Renal cortex interstitium (tissue), 11 donors: ENCODE data around the gene NLRP3. TPM values are rescaled to one million over a fixed set of nuclear protein-coding genes. Genes with fewer than 3 reads are reported as not detected.

ENCODE experiments used
- DNase-seq, 11 donors: peaks; one replicate each; pipeline ENCODE4 v3.0.0-alpha.2; 2013; ENCODE audit warnings: low read depth in 9 of 11, low spot score in 4 of 11; ENCODE audit errors: extremely low read depth in 1 of 11
- polyA plus RNA-seq, 3 donors: library from polyadenylated mRNA; unstranded; fragments of 120-200 nt; gene quantifications; one replicate each; pipeline ENCODE4 v1.2.1, GENCODE V29; 2013; ENCODE audit not compliant: insufficient read length in 3 of 3

The NLRP3 gene
- polyA plus RNA-seq, 3 donors: 0.78 to 1.0 (median 0.91) TPM

DNA sequence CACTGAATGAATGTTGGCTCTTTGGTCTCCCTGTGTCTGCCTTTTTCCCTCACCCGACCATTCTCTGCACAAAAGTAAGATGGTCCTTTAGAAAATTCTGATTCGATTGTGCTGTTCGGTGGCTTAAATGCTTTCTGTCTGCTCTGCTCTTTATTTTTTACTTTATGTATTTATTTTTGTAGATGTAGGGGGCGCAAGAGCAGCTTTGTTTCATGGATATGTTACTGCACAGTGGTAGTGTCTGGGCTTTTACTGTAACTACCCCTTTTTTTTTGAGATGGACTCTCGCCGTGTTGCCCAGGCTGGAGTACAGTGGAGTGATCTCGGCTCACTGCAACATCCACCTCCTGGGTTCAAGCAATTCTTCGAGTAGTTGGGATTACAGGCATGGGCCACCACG lies 15.7 kb downstream of the NLRP3 start:
- DNase-seq: no peak

DNA sequence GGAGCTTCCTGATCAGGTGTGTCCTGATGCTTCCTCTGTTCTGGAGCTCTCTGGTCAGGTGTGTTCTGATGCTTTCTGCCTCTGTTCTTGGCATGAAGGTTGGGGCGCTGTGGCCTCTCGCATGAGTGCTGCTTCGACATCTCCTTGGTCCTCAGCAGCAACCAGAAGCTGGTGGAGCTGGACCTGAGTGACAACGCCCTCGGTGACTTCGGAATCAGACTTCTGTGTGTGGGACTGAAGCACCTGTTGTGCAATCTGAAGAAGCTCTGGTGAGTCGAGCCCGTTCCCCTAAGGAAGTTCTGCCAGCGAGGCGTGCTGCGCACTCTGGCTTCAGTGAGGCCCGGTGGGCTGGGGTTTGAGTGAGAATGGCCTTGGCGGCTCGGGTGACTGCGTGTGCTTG lies 18.0 kb downstream of the NLRP3 start:
- DNase-seq: no peak

DNA sequence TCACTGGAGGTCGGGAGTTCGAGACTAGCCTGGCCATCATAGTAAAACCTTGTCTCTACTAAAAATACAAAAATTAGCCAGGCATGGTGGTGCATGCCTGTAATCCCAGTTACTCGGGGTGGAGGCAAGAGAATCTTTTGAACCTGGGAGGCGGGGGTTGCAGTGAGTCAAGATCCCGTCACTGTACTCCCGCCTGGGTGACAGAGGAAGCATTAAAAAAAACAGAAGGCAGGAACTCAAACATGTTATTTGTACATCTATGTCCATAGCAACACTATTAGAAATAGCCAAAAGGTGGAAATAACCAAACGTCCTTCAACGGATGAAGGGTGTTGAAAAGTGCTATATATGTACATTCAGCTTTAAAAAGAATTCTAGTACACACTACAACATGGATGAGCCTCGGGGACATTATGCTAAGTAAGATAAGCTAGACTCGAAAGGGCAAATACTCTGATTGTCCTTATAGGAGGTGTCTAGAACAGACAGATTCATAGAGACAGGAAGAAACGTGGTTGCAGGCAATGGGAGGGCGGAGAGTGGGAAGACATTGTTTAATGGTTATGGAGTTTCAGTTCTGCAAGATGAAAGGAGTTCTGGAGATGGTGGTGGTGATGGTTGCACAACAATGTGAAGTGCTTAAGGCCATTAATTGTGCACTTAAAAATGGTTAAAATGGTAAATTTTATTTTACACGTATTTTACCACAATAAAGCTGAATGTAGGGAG lies 19.2 kb downstream of the NLRP3 start:
- no peak for DNase-seq

DNA sequence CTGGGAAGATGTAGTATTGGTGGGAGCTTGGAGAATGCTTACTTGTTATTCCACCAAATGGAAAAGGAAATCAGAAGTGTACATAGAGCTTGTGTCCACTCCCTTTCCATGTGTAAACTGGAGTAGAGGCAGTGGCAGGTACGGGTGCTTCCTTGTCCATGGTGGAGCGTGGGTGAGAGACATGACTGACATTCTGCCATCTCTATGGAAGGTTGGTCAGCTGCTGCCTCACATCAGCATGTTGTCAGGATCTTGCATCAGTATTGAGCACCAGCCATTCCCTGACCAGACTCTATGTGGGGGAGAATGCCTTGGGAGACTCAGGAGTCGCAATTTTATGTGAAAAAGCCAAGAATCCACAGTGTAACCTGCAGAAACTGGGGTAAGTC lies 19.8 kb downstream of the NLRP3 start:
- DNase-seq: no peak

DNA sequence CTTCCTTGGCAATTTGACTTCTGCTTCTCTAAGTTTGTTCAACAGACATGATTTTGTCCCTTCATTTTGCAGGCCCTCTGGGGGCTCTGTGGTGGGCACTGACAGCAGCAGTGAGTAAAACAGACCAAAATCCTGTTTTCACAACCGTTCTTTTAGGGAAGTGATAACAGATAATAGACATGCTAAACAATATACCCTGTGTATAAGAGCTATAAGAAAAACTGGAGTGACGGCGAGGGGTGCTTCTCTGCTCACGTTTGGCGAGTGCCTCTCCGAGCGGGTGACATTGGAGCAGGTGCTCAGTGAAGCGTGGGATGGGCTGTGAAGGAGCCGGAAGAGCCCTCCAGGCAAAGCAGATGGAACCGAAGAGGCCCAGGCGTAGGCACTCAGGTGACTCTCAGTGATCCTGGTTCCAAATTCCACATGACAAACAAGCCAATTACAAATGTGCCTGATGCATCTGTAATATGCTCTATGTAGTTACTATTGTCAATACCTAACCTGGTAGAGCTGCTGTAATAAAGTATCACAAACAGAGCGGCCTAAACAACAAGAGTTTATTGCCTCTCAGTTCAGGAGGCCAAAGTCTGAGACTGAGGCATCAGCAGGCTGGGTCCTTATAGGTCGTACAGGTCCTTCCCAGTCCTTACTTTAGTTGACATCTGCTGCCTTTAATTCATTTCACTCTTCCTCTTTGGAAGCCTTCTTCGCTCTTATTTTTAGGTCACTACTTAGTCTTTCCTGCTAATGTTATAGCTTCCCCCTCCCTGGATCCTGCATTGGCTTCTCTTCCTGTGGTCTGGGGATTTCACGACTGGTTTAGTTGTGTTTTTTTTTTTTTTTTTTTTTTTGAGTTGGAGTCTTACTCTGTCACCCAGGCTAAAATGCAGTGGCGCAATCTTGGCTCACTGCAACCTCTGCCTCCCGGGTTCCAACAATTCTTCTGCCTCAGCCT lies 21.9 kb downstream of the NLRP3 start:
- DNase-seq: no peak

DNA sequence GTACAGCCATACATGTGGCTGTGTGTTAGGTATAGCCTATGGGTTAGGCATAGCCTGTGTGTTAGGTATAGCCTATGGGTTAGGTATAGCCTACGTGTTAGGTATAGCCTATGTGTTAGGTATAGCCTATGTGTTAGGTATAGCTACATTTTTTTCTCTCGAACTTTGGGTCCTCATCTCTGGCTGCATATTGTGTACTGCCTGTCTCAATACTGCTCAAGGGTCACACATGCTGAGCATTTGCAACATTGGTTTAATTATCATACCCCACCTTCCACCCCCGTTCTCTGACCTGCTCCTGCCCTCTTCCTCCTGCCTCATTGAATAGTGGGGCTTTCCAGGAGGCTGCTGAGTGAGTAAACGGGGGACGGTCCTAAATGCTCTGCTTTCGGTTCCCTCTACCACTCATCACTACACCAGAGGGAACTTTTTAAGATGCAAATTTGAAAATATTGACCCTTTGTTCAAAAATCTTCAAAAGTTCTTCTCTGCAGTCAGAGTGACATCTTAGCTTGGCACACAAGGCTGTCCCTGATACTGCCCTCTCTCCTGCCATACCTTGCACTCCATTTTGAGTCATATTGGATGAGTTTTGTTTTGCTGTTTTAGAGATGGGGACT lies 24.1 kb downstream of the NLRP3 start:
- DNase-seq: no peak

DNA sequence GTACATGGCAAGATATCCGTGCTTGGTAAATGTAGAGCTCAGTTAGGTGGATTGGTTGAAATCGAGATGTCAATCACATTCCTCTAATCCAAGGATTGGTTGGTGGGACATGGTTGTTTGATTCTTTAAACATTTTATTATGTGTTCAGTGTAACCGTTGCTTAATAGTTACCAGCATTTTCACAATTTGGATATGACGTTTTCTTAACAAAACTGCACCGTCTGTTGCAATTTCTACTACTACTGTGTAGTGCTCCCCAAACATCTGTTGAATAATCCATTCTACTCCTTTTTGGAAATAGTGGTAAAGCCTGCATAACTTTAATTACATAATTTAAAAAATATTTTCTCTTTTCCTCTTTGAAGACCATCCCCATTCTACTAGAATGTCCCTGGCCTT lies 25.6 kb downstream of the NLRP3 start:
- no peak for DNase-seq

DNA sequence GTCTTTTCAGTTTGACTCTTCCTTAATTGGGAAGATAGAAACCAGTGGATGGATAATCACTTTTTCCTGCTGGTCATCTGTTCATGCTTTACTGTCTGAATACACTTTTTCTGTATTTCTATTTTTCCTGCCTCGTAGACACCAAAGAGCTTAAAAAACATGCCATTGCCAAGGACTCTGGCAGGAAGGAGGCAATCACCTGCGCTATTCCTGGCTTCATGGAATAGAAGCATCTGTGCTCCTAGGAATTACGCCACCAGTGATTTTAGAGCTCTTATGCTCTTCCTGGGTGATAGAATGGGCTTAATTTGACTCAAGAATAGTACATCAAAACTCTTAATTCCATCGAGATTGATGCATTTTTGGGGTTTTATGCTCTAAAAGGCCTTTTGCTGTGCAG lies 26.2 kb downstream of the NLRP3 start:
- DNase-seq: no peak

DNA sequence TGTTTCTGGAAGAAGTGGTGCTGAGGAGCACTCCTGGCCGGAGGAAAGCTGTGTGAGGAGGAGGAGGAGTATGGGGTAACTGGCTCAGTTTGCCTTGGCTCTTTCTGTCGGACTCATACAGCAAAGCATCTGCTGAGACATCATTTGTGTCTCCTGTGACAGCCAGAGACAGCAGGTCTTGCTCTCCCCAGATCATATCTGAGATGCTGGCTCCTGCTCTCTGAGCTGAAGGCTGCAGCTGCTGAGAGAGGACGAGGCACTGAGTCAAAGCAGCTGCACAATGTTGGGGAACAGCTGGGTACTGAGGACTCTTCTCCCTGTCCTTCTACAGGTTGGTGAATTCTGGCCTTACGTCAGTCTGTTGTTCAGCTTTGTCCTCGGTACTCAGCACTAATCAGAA lies 27.7 kb downstream of the NLRP3 start:
- no peak for DNase-seq

DNA sequence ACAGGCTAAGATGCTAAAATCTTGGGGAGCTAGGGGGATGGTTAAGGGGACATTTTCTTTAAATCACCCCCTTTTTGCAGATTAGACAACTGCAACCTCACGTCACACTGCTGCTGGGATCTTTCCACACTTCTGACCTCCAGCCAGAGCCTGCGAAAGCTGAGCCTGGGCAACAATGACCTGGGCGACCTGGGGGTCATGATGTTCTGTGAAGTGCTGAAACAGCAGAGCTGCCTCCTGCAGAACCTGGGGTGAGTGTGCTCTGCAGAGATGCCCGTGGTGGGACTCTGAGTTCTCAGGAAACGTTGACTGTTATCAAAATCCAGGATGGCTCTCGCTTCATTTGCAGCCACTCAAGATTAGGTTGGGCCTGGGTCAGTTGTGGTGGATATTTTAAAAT lies 28.6 kb downstream of the NLRP3 start:
- no peak for DNase-seq

DNA sequence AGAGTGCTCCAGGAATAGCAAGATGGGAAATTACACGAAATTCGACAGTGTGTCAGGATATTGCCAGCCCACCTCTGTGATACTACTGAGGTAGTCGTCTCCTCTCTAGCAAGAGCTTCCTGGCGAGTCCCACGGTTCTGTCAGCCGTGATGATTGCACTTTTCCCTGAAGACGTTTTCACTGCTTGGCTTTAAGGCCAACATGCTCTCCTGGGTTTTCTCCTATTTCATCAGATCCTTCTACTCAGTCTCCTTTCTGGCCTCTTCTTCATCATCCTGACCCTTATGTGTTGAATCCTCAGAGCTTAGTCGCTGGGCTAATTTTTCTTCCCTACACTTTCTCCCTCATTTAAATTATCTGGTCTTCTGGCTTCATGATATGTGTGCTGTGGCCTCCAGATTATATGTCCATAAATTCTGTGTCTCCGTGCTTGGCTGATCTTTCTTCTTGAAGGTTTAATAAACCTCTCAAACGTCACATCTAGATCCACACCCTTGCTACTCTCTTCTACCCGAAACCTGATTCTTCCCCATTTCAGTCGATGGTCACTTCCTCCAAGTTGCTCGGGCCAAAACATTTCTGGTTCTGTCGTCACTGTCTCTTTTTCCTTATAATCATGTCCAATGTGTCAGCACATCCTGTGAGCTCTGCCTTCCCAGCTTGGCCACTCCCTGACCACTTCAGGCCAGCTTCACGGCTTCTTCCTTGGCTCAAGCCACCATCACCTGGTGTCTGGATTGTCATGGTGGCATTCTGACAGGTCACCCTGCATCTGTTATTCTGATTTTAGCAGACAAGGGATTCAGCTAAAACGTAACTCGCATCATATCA lies 29.8 kb downstream of the NLRP3 start:
- DNase-seq: no peak

DNA sequence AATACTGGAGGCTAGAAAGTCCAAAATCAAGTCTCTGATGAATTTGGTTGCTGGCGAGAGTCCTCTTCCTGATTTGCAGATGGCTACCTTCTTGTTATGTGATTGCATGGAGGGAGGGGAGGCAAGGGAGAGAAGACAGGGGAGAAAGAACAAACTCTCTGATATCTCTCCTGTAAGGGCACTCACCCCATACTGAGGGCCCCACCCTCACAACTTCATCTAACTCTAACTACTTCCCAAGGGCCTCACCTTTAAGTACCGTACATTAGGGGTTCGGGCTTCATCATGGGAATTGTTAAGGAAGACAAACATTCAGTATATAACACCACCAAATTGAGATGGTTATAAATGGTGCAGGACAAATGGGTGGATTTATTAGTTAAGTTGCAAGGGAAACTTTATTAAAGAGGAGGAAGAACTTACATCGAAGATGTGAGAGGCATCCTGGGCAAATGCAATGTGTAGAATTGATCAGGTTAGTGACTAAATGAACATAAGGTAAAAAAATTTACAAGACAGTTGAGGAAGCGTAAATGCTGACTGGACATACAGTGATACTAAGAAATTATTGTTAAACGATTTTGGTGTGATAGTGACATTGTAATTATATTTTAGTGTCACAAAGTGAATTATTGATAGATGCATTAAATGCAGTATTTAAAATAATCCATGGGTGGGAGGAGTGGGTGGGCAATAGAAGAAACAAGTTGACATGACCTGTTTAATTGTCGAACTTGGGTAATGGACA lies 31.4 kb downstream of the NLRP3 start:
- DNase-seq: no peak

DNA sequence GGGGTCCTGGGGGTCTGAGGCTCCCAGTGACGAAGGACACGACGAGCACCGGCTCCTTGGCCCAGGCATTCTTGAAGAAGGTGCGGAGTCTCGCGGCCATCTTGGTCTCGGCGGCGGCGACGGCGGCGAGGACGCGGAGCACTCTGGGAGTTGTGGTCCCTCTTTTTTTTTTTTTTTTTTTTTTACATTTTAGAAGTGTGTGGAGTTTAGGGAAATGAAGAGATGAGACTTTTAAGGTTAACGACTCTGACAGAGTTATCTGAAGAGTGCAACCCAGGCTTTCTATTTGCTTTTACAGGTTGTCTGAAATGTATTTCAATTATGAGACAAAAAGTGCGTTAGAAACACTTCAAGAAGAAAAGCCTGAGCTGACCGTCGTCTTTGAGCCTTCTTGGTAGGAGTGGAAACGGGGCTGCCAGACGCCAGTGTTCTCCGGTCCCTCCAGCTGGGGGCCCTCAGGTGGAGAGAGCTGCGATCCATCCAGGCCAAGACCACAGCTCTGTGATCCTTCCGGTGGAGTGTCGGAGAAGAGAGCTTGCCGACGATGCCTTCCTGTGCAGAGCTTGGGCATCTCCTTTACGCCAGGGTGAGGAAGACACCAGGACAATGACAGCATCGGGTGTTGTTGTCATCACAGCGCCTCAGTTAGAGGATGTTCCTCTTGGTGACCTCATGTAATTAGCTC lies 32.3 kb downstream of the NLRP3 start:
- peak; percentile 22 to 65 (median 51) for DNase-seq

DNA sequence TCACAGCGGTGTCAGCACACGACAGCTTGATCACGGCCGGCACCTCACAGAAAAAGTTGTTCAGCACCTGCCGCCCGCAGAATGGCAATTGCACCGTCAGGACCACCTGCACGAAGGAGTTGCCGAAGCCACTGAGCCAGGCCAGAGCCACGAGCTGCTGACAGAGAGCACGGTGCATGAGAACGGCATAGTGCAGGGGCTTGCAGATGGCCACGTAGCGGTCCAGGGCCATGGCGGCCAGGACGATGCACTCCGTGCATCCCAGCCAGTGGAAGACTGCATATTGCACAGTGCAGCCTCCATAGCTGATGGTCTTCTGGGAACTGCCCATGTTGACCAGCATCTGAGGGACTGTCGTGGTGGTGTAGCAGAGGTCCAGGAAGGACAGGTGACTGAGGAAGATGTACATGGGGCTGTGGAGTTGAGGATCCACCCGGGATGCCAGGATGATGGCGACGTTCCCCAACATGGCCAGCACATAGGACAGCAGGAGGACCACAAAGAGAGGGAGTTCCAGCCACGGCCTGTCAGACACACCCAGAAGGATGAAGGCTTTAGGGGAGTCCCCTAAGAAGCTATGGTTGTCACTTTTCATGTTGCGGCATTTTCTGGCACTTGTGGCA lies 35.5 kb downstream of the NLRP3 start:
- no peak for DNase-seq

DNA sequence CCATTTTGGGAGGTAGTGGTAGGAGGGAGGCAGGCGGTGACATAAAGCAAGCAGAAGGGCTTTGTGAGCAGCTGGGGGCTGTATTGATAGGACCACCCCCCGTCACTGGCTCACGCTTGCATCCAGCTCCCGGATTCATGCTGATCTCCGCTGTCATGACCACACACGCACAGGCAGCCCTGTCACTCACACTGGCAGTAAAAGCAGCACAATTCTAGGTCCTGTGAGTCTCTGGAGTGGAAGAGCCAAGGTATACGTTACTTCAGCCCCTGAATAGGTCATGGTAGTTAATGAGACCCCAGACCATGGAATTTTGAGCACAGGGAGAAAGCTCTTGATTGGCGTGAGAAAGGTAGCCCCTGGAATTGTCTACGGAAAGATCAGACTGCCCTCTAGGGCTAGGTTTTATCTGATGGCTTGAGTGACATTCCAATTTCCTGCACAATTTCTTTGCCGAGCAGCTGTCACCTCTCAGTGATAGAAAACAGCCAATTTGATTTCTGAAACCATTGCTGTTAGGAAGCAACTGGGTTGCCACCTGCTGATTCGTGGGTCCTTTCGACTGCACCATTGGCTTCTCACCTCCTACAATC lies 36.6 kb downstream of the NLRP3 start:
- no peak for DNase-seq

DNA sequence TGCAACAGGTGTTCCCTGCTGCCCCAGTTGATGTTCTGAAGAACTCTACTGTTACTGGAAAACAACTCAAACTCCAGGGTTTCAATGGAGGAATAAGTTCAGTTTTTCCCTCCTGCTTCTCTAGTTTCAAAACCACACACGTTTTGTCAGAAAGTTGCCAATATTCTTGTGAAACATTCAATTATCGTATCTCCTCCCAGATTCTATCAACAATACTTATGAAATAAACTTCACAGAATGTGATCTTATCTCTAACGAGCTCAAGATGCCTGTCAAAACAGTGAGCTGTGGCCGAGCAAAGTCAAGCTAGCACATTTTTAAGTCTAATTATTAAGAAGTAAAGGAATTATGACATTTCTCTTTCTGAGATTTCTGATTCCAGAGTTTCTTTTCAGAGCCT lies 37.3 kb downstream of the NLRP3 start:
- DNase-seq: no peak

DNA sequence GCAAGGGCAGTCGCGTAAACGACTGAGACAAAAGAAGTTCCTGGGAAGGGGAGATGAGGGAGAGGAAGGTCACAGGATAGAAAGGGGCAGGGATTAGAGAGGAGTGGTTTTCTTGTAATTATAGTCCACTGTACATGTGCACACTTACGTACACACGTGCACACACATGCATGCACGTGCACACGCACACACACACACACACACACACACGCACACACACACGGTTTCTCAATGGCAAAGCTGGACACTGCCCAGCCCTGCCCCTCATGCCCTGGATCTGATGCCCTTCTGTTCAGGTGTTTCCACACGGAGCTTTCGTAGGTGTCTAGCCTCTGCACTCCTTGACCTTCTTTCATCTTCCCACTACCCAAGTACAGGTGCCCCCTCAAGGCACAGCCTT lies 38.0 kb downstream of the NLRP3 start:
- no peak for DNase-seq
